SK-N-SH treated with all-trans-retinoic acid at 6 μM for 48 hours (cell line): ENCODE results near the gene PLVAP.

ENCODE experiments used
- ARNTL ChIP-seq: fragments of 450-650 bp; formaldehyde crosslinking; IDR thresholded peaks from 2 replicates; pipeline ENCODE4 v1.5.0; 2020; ENCODE audit warnings: low read depth, mild to moderate bottlenecking, moderate library complexity, borderline replicate concordance
- ZFP30 ChIP-seq: fragments of 450-650 bp; formaldehyde crosslinking; IDR thresholded peaks from 2 replicates; pipeline ENCODE4 v1.5.0; 2022; ENCODE audit warnings: mild to moderate bottlenecking, moderate library complexity

DNA sequence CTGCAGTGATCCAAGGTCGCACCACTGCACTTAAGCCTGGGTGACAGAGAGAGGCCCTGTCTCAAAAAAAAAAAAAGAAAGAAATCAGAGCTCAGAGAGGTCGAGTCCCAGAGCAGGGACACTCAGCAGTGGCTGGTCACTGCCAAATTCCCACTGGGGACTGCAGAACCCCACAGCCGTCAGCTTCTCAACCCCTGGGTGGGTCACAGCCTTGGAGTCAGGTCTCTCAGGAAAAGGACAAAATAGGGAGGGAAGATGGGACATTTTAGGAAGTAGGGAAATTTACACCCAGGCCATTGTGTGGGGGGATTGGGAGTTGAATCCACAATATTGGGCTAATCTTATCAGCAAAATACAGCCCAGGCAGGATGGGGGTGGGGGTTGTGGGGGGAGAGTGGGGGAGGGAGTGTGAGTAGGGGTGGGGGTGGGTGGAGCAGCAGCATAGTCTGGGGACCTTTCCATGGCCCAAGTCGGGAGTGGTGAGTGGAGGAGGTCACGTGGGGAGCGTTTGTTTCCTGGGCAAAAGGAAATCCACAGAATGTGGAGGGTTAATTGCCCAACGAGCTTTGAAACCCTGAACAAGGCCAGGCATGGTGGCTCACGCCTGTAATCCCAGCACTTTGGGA is 21.9 kb upstream of the PLVAP start:
- TF ChIP-seq ZFP30 (CRISPR knock-in tag): no peak
- TF ChIP-seq ARNTL (CRISPR knock-in tag): no peak
